Measurements from ENCODE around the gene GALNT13.

Gene GALNT13

DNA sequence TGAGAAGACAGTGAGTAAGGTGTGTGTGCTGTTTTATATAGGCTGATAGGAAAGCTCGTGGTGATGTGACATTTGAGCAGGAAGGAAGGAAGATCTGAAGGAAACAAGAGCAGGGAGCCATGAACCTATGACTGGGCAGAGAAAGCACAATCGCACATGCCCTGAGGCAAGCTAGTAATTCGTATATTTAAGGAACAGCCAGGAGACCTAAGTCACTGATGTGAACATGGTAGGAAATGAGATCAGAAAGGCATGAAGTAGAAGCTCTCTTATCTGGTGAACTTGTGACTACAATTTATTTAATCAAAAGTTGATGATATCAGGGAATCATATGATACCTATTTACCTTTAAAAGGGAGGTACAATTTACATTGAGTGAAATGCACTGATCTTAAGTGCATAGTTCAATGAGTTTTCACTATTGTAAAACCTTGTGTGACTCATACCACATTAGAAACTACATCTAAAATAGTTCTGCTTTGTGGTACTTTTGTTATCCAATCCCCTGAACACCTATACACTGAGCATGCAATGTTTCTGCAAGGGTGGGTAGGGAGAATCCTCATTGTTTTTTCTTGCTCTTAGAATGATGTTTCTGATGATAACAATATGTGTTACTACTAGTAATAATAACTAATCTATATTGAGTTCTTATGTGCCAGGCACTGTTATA is 67.5 kb downstream of the GALNT13 start:
- H3K27ac ChIP-seq (ENCODE audit: insufficient read depth, low read length, poor library complexity, severe bottlenecking): no peak overlapping the region
- H3K36me3 ChIP-seq (ENCODE audit: control insufficient read depth, insufficient read depth, low read length): no peaks in the 10 kb centered on the region
- H3K27me3 ChIP-seq (replicated peaks; ENCODE audit: control insufficient read depth, insufficient read depth, low read length, poor library complexity, severe bottlenecking): no peaks in the 10 kb centered on the region
- H3K4me1 ChIP-seq (ENCODE audit: control insufficient read depth, insufficient read depth, low read length, poor library complexity, severe bottlenecking): no peaks in the 10 kb centered on the region
- no peak for DNase-seq
- H3K4me3 ChIP-seq (ENCODE audit: insufficient read depth, low read depth, low read length, poor library complexity, severe bottlenecking): no peak overlapping the region
- H3K9me3 ChIP-seq (ENCODE audit: control insufficient read depth, low read length): no peaks in the 10 kb centered on the region

GRCh38 chr2:153940511-153940910 is 68.8 kb downstream of the GALNT13 start:
- Histone ChIP-seq H3K4me1 (ENCODE audit: control insufficient read depth, insufficient read depth, low read length, poor library complexity, severe bottlenecking) (no peaks in the 10 kb centered on the region), H3K27ac (ENCODE audit: insufficient read depth, low read length, poor library complexity, severe bottlenecking) (no peak overlapping the region), H3K4me3 (ENCODE audit: insufficient read depth, low read depth, low read length, poor library complexity, severe bottlenecking) (no peak overlapping the region), H3K36me3 (ENCODE audit: control insufficient read depth, insufficient read depth, low read length) (no peaks in the 10 kb centered on the region), H3K27me3 (replicated peaks; ENCODE audit: control insufficient read depth, insufficient read depth, low read length, poor library complexity, severe bottlenecking) (no peaks in the 10 kb centered on the region), H3K9me3 (ENCODE audit: control insufficient read depth, low read length) (no peaks in the 10 kb centered on the region)
- no peak for DNase-seq

DNA sequence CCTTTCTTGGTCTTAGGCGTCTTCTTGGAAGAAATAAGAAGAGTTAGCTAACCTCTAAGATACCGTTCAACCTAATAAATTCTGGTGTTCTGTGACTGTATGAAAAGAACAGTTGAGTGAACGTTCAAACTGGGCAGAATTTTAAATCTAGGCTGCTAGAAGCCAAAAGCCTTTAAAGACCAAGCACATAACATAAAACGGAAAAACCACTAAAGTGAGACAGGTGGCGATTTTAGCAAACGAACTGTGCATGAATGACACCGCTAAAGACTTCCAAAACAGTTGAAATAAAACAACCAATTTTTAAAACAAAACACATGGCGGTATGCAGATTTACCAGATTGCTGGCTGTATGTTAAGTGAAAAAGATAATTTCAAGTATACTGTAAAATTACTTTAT is 73.1 kb downstream of the GALNT13 start:
- no peaks in the 10 kb centered on the region for H3K9me3 ChIP-seq (ENCODE audit: control insufficient read depth, low read length)
- H3K36me3 ChIP-seq (ENCODE audit: control insufficient read depth, insufficient read depth, low read length): no peaks in the 10 kb centered on the region
- no peaks in the 10 kb centered on the region for H3K27me3 ChIP-seq (replicated peaks; ENCODE audit: control insufficient read depth, insufficient read depth, low read length, poor library complexity, severe bottlenecking)
- no peaks in the 10 kb centered on the region for H3K4me1 ChIP-seq (ENCODE audit: control insufficient read depth, insufficient read depth, low read length, poor library complexity, severe bottlenecking)
- H3K4me3 ChIP-seq (ENCODE audit: insufficient read depth, low read depth, low read length, poor library complexity, severe bottlenecking): no peak overlapping the region
- DNase-seq: no peak
- no peak overlapping the region for H3K27ac ChIP-seq (ENCODE audit: insufficient read depth, low read length, poor library complexity, severe bottlenecking)

DNA sequence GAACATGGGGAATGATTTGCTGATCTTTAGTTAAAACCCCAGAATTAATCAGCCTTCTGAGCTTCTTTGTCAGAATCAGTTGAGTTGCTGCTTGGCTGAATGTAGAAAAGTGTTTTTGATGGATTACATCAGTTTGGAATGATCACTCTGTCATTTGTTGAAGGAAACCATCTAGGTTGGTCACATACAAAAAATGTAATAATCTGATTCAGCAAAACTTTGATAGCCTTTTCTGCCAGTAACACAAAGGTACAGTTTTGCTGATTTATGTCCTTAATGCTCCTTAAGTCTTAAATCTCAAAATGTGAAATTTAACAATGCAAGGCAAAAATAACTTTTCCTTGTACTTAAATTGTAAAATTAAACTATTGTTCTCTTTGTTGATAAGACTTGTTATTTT is 74.3 kb downstream of the GALNT13 start:
- no peak for DNase-seq
- H3K4me1 ChIP-seq (ENCODE audit: control insufficient read depth, insufficient read depth, low read length, poor library complexity, severe bottlenecking): no peaks in the 10 kb centered on the region
- no peaks in the 10 kb centered on the region for H3K9me3 ChIP-seq (ENCODE audit: control insufficient read depth, low read length)
- H3K4me3 ChIP-seq (ENCODE audit: insufficient read depth, low read depth, low read length, poor library complexity, severe bottlenecking): no peak overlapping the region
- no peaks in the 10 kb centered on the region for H3K27me3 ChIP-seq (replicated peaks; ENCODE audit: control insufficient read depth, insufficient read depth, low read length, poor library complexity, severe bottlenecking)
- no peak overlapping the region for H3K27ac ChIP-seq (ENCODE audit: insufficient read depth, low read length, poor library complexity, severe bottlenecking)
- no peaks in the 10 kb centered on the region for H3K36me3 ChIP-seq (ENCODE audit: control insufficient read depth, insufficient read depth, low read length)

DNA sequence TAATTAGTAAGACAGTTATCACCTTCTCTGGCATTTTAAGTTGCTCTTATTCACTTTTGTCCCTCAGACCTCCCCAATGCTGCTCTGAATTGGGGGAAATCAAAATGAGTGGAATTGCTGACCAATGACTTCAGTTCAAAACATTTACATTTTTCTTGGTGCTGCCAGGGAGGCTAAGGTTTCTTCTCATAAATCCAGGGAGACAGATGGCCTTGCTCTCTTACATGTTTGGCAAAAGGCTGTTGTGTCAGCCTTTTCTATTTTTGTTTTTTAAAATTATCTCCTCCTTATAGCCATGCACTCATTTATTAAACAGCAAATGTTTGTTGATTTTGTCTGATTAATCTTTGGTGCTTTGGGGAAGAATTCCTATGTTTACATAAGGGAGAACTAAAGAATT is 82.0 kb downstream of the GALNT13 start:
- H3K27ac ChIP-seq (ENCODE audit: insufficient read depth, low read length, poor library complexity, severe bottlenecking): no peak overlapping the region
- no peak overlapping the region for H3K4me3 ChIP-seq (ENCODE audit: insufficient read depth, low read depth, low read length, poor library complexity, severe bottlenecking)
- no peaks in the 10 kb centered on the region for H3K9me3 ChIP-seq (ENCODE audit: control insufficient read depth, low read length)
- no peaks in the 10 kb centered on the region for H3K4me1 ChIP-seq (ENCODE audit: control insufficient read depth, insufficient read depth, low read length, poor library complexity, severe bottlenecking)
- DNase-seq: no peak
- no peaks in the 10 kb centered on the region for H3K27me3 ChIP-seq (replicated peaks; ENCODE audit: control insufficient read depth, insufficient read depth, low read length, poor library complexity, severe bottlenecking)
- no peaks in the 10 kb centered on the region for H3K36me3 ChIP-seq (ENCODE audit: control insufficient read depth, insufficient read depth, low read length)

DNA sequence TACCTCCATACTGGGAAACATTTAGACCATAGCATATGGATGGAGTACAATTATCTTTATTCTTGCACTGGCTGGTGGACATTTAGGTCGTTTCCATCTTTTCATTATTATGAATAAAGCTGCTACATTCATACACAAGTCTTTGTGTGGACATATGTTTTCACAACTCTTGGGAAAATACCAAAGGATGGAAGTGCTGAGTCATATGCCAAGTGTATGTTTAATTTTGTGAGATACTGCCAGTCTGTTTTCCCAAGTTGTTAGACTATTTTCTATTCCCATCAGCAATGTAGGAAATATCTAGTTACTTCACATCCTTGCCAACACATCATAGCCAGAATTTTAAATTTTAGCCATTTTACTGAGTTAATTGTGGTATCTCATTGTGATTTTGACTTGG is 91.5 kb downstream of the GALNT13 start:
- Histone ChIP-seq H3K9me3 (ENCODE audit: control insufficient read depth, low read length) (no peaks in the 10 kb centered on the region), H3K36me3 (ENCODE audit: control insufficient read depth, insufficient read depth, low read length) (no peaks in the 10 kb centered on the region), H3K27me3 (replicated peaks; ENCODE audit: control insufficient read depth, insufficient read depth, low read length, poor library complexity, severe bottlenecking) (no peaks in the 10 kb centered on the region), H3K4me3 (ENCODE audit: insufficient read depth, low read depth, low read length, poor library complexity, severe bottlenecking) (no peak overlapping the region), H3K4me1 (ENCODE audit: control insufficient read depth, insufficient read depth, low read length, poor library complexity, severe bottlenecking) (no peaks in the 10 kb centered on the region), H3K27ac (ENCODE audit: insufficient read depth, low read length, poor library complexity, severe bottlenecking) (no peak overlapping the region)
- no peak for DNase-seq

- no peak overlapping the region for H3K27ac ChIP-seq (ENCODE audit: insufficient read depth, low read length, poor library complexity, severe bottlenecking)
- DNase-seq: no peak
- H3K9me3 ChIP-seq (ENCODE audit: control insufficient read depth, low read length): no peaks in the 10 kb centered on the region
- H3K27me3 ChIP-seq (replicated peaks; ENCODE audit: control insufficient read depth, insufficient read depth, low read length, poor library complexity, severe bottlenecking): no peaks in the 10 kb centered on the region
- no peaks in the 10 kb centered on the region for H3K4me1 ChIP-seq (ENCODE audit: control insufficient read depth, insufficient read depth, low read length, poor library complexity, severe bottlenecking)
- H3K4me3 ChIP-seq (ENCODE audit: insufficient read depth, low read depth, low read length, poor library complexity, severe bottlenecking): no peak overlapping the region
- H3K36me3 ChIP-seq (ENCODE audit: control insufficient read depth, insufficient read depth, low read length): no peaks in the 10 kb centered on the region
These were observed 95.7 kb downstream of the GALNT13 start for GRCh38 chr2:153967248-153967973.

- no peak overlapping the region for H3K4me3 ChIP-seq (ENCODE audit: insufficient read depth, low read depth, low read length, poor library complexity, severe bottlenecking)
- no peaks in the 10 kb centered on the region for H3K4me1 ChIP-seq (ENCODE audit: control insufficient read depth, insufficient read depth, low read length, poor library complexity, severe bottlenecking)
- H3K36me3 ChIP-seq (ENCODE audit: control insufficient read depth, insufficient read depth, low read length): no peaks in the 10 kb centered on the region
- H3K27me3 ChIP-seq (replicated peaks; ENCODE audit: control insufficient read depth, insufficient read depth, low read length, poor library complexity, severe bottlenecking): no peaks in the 10 kb centered on the region
- DNase-seq: no peak
- H3K9me3 ChIP-seq (ENCODE audit: control insufficient read depth, low read length): no peaks in the 10 kb centered on the region
- no peak overlapping the region for H3K27ac ChIP-seq (ENCODE audit: insufficient read depth, low read length, poor library complexity, severe bottlenecking)
These were observed 99.5 kb downstream of the GALNT13 start for GRCh38 chr2:153971250-153971649.

DNA sequence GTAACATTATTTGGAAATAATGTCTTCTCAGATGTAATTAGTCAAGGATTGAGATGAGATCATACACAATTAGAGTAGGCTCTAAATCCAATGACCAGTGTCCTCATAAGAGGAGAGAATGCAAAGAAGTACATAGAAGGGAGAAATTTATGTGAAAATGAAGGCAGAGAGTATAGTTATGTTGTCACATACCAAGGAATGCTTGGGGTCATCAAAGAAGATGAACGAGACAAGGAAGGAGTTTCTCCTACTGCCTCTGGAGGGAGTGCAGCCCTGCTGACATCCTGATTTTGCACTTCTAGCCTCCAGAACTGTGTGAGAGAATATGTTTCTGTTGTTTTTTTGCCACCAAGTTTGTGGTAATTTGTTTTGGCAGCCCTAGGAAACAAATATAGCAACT is 100.1 kb downstream of the GALNT13 start:
- H3K4me1 ChIP-seq (ENCODE audit: control insufficient read depth, insufficient read depth, low read length, poor library complexity, severe bottlenecking): no peaks in the 10 kb centered on the region
- no peak overlapping the region for H3K4me3 ChIP-seq (ENCODE audit: insufficient read depth, low read depth, low read length, poor library complexity, severe bottlenecking)
- H3K27ac ChIP-seq (ENCODE audit: insufficient read depth, low read length, poor library complexity, severe bottlenecking): no peak overlapping the region
- no peaks in the 10 kb centered on the region for H3K27me3 ChIP-seq (replicated peaks; ENCODE audit: control insufficient read depth, insufficient read depth, low read length, poor library complexity, severe bottlenecking)
- DNase-seq: no peak
- H3K36me3 ChIP-seq (ENCODE audit: control insufficient read depth, insufficient read depth, low read length): no peaks in the 10 kb centered on the region
- H3K9me3 ChIP-seq (ENCODE audit: control insufficient read depth, low read length): no peaks in the 10 kb centered on the region

DNA sequence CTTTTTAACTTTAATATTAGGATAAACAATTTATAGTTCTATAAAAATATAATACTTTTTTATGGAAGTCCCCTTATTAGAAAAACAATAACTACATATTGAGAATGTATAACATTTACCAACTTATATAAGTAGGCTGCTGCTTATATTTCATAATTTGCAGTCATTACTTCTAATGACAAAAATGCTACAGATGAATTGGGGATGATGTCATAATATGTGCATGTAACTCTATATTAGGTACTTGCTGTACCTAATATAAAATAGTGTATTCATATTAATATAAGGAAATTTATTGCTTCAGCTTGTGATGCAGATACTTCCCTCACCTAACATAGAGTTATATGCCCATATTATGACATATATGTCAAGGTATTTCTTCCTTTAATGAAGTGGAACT is 100.7 kb downstream of the GALNT13 start:
- no peak overlapping the region for H3K4me3 ChIP-seq (ENCODE audit: insufficient read depth, low read depth, low read length, poor library complexity, severe bottlenecking)
- H3K27ac ChIP-seq (ENCODE audit: insufficient read depth, low read length, poor library complexity, severe bottlenecking): no peak overlapping the region
- no peaks in the 10 kb centered on the region for H3K9me3 ChIP-seq (ENCODE audit: control insufficient read depth, low read length)
- no peak for DNase-seq
- no peaks in the 10 kb centered on the region for H3K4me1 ChIP-seq (ENCODE audit: control insufficient read depth, insufficient read depth, low read length, poor library complexity, severe bottlenecking)
- no peaks in the 10 kb centered on the region for H3K27me3 ChIP-seq (replicated peaks; ENCODE audit: control insufficient read depth, insufficient read depth, low read length, poor library complexity, severe bottlenecking)
- H3K36me3 ChIP-seq (ENCODE audit: control insufficient read depth, insufficient read depth, low read length): no peaks in the 10 kb centered on the region
